ENCODE measurements around the gene SLC51A.
A peak's percentile ranks its signal among the peaks of the same experiment; 100 is the strongest.

Gene SLC51A

GRCh38 chr3:196227121-196227561 is 10.8 kb downstream of the SLC51A start:
- no peaks in the 10 kb centered on the region for H3F3A ChIP-seq (ENCODE audit: insufficient read depth, low read length)
- no peak for TF ChIP-seq CTCF (IDR thresholded peaks at IDR 0.05; ENCODE audit: low read length)
- TF ChIP-seq EZH2 (IDR thresholded peaks at IDR 0.05; ENCODE audit: borderline replicate concordance, low read length): no peak
- no peak overlapping the region for H3K4me3 ChIP-seq (ENCODE audit: low read depth, low read length, poor library complexity, severe bottlenecking)
- no peaks in the 10 kb centered on the region for H3K9me2 ChIP-seq (ENCODE audit: low read depth, low read length)
- no peaks in the 10 kb centered on the region for H3K36me3 ChIP-seq (ENCODE audit: insufficient read depth, low read length)
- H3K79me2 ChIP-seq (ENCODE audit: insufficient read depth, low read length): no peaks in the 10 kb centered on the region
- peaks cover 8% of the 10 kb centered on the region for H3K27me3 ChIP-seq (ENCODE audit: insufficient read depth, low read length)
- no peaks in the 10 kb centered on the region for H4K20me1 ChIP-seq (ENCODE audit: insufficient read depth, low read length)
- H2AFZ ChIP-seq (ENCODE audit: low read length): no peak overlapping the region
- H3K9me3 ChIP-seq (ENCODE audit: low read length): no peaks in the 10 kb centered on the region
- H3K4me1 ChIP-seq (ENCODE audit: insufficient read depth, low read length, severe bottlenecking): no peaks in the 10 kb centered on the region
- no peak overlapping the region for H3K27ac ChIP-seq (ENCODE audit: low read depth, low read length, poor library complexity, severe bottlenecking)
- H3K4me2 ChIP-seq (ENCODE audit: low read length): no peak overlapping the region
- H3K9ac ChIP-seq (ENCODE audit: low read length): no peak overlapping the region

GRCh38 chr3:196227629-196228493 is 11.5 kb downstream of the SLC51A start:
- Histone ChIP-seq H3K27ac (ENCODE audit: low read depth, low read length, poor library complexity, severe bottlenecking) (no peak overlapping the region), H3K36me3 (ENCODE audit: insufficient read depth, low read length) (no peaks in the 10 kb centered on the region), H3F3A (ENCODE audit: insufficient read depth, low read length) (no peaks in the 10 kb centered on the region), H3K9ac (ENCODE audit: low read length) (no peak overlapping the region), H3K4me2 (ENCODE audit: low read length) (no peak overlapping the region), H3K9me3 (ENCODE audit: low read length) (no peaks in the 10 kb centered on the region), H3K4me3 (ENCODE audit: low read depth, low read length, poor library complexity, severe bottlenecking) (no peak overlapping the region), H3K4me1 (ENCODE audit: insufficient read depth, low read length, severe bottlenecking) (no peaks in the 10 kb centered on the region), H3K79me2 (ENCODE audit: insufficient read depth, low read length) (no peaks in the 10 kb centered on the region), H2AFZ (ENCODE audit: low read length) (no peak overlapping the region), H4K20me1 (ENCODE audit: insufficient read depth, low read length) (no peaks in the 10 kb centered on the region), H3K9me2 (ENCODE audit: low read depth, low read length) (no peaks in the 10 kb centered on the region), H3K27me3 (ENCODE audit: insufficient read depth, low read length) (peaks cover 5% of the 10 kb centered on the region)
- TF ChIP-seq EZH2 (IDR thresholded peaks at IDR 0.05; ENCODE audit: borderline replicate concordance, low read length) (no peak), CTCF (IDR thresholded peaks at IDR 0.05; ENCODE audit: low read length) (peak; percentile 33)

- Histone ChIP-seq H3K4me2 (ENCODE audit: low read length) (no peak overlapping the region), H3K27ac (ENCODE audit: low read depth, low read length, poor library complexity, severe bottlenecking) (no peak overlapping the region), H3K4me1 (ENCODE audit: insufficient read depth, low read length, severe bottlenecking) (no peaks in the 10 kb centered on the region), H3F3A (ENCODE audit: insufficient read depth, low read length) (no peaks in the 10 kb centered on the region), H3K4me3 (ENCODE audit: low read depth, low read length, poor library complexity, severe bottlenecking) (no peak overlapping the region), H3K27me3 (ENCODE audit: insufficient read depth, low read length) (no peaks in the 10 kb centered on the region), H4K20me1 (ENCODE audit: insufficient read depth, low read length) (no peaks in the 10 kb centered on the region), H3K36me3 (ENCODE audit: insufficient read depth, low read length) (peaks cover 4% of the 10 kb centered on the region; the same call in 1 of the 2 replicates), H2AFZ (ENCODE audit: low read length) (no peak overlapping the region), H3K9me2 (ENCODE audit: low read depth, low read length) (no peaks in the 10 kb centered on the region), H3K9me3 (ENCODE audit: low read length) (no peaks in the 10 kb centered on the region), H3K79me2 (ENCODE audit: insufficient read depth, low read length) (no peaks in the 10 kb centered on the region), H3K9ac (ENCODE audit: low read length) (no peak overlapping the region)
- TF ChIP-seq CTCF (IDR thresholded peaks at IDR 0.05; ENCODE audit: low read length): no peak
Observed at GRCh38 chr3:196232154-196232881, 16.0 kb downstream of the SLC51A start.

Measured in OCI-LY1 (cell line).